Lower lobe of right lung (tissue), 2 donors: ENCODE data around the gene PXK. TPM values are rescaled to one million over a fixed set of nuclear protein-coding genes. Genes with fewer than 3 reads are reported as not detected.

Experiments
- ATAC-seq, 2 donors: fragments of 200-7000 bp; cut with Tn5 transposase; one replicate each; pipeline ENCODE4 v1.9.1; 2020 to 2022; ENCODE audit warnings: mild to moderate bottlenecking in 2 of 2, moderate library complexity in 2 of 2
- DNase-seq: peaks from one replicate; pipeline ENCODE4 v3.0.0-alpha.2; 2020
- H3K27ac ChIP-seq: fragments of 200-600 bp; one replicate; pipeline ENCODE4 v1.8.0; 2022
- H3K27me3 ChIP-seq: fragments of 200-600 bp; one replicate; pipeline ENCODE4 v1.8.0; 2022; ENCODE audit warnings: low read depth
- H3K36me3 ChIP-seq: fragments of 200-600 bp; one replicate; pipeline ENCODE4 v1.8.0; 2022; ENCODE audit warnings: mild to moderate bottlenecking
- H3K4me1 ChIP-seq: fragments of 200-600 bp; one replicate; pipeline ENCODE4 v1.8.0; 2022
- H3K4me3 ChIP-seq: fragments of 200-600 bp; one replicate; pipeline ENCODE4 v1.8.0; 2022; ENCODE audit warnings: mild to moderate bottlenecking
- H3K9me3 ChIP-seq: fragments of 200-600 bp; one replicate; pipeline ENCODE4 v1.8.0; 2022
- intact Hi-C: fragments of 100-400 bp; cut with DNase I; formaldehyde crosslinking; loops from one replicate; pipeline ENCODE4 v1.11.0; 2022
- total RNA-seq: library from RNA; stranded (reverse); fragmentation: NEBNext Ultra II Directional; extraction: Animal tissue kit (Norgen Biotek cat#: 25700); gene quantifications from one replicate; pipeline ENCODE4 v1.2.1, GENCODE V29; 2021
- TF ChIP-seq, protein P1 (sequence below): fragments of 200-600 bp; IDR thresholded peaks from one replicate; pipeline ENCODE4 v1.8.0; 2022; ENCODE audit warnings: antibody characterized with exemption, mild to moderate bottlenecking
- donor health status: DM: no; HTN: yes; CAD: no; lungs with severe emphysema.

PXK gene
- total RNA-seq, 1 donor from 2014 or later: 23.7 TPM

DNA sequence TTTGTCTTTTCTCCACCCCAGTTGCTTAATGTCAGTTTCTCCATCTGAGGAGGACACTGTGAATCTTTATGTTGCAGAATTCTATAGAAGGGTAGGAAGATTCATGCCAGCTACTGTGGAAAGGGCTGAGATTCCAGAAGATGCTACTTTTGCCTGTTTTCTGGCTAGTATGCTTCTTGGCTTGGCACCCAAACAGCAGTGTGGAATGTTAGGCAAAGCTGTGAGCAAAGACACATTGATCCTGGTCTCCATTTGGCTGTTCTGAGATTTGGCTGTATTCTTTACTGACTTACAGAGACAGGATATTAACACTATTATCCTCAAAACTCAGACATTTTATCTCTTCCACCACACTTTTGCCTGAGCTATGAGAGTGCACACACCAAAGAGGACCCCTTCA, 61.6 kb downstream of the PXK start:
- Histone ChIP-seq H3K9me3 (no peaks in the 10 kb centered on the region), H3K4me3 (no peak overlapping the region), H3K27ac (no peak overlapping the region), H3K27me3 (no peaks in the 10 kb centered on the region), H3K36me3 (peaks cover 61% of the 10 kb centered on the region), H3K4me1 (peaks cover 12% of the 10 kb centered on the region)
- TF ChIP-seq, protein P1, sequence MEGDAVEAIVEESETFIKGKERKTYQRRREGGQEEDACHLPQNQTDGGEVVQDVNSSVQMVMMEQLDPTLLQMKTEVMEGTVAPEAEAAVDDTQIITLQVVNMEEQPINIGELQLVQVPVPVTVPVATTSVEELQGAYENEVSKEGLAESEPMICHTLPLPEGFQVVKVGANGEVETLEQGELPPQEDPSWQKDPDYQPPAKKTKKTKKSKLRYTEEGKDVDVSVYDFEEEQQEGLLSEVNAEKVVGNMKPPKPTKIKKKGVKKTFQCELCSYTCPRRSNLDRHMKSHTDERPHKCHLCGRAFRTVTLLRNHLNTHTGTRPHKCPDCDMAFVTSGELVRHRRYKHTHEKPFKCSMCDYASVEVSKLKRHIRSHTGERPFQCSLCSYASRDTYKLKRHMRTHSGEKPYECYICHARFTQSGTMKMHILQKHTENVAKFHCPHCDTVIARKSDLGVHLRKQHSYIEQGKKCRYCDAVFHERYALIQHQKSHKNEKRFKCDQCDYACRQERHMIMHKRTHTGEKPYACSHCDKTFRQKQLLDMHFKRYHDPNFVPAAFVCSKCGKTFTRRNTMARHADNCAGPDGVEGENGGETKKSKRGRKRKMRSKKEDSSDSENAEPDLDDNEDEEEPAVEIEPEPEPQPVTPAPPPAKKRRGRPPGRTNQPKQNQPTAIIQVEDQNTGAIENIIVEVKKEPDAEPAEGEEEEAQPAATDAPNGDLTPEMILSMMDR: no peak
- intact Hi-C loops: no loop called here
- no peak for DNase-seq
- ATAC-seq: no peak

- no peak overlapping the region for H3K4me3 ChIP-seq
- no peaks in the 10 kb centered on the region for H3K4me1 ChIP-seq
- peaks cover 81% of the 10 kb centered on the region for H3K36me3 ChIP-seq
- TF ChIP-seq, protein P1: no peak
- H3K9me3 ChIP-seq: no peaks in the 10 kb centered on the region
- H3K27me3 ChIP-seq: no peaks in the 10 kb centered on the region
- ATAC-seq (no peak), DNase-seq (no peak)
- no peak overlapping the region for H3K27ac ChIP-seq
- intact Hi-C loops: no loop called here
Observed at GRCh38 chr3:58398669-58399333, 66.1 kb downstream of the PXK start.

DNA sequence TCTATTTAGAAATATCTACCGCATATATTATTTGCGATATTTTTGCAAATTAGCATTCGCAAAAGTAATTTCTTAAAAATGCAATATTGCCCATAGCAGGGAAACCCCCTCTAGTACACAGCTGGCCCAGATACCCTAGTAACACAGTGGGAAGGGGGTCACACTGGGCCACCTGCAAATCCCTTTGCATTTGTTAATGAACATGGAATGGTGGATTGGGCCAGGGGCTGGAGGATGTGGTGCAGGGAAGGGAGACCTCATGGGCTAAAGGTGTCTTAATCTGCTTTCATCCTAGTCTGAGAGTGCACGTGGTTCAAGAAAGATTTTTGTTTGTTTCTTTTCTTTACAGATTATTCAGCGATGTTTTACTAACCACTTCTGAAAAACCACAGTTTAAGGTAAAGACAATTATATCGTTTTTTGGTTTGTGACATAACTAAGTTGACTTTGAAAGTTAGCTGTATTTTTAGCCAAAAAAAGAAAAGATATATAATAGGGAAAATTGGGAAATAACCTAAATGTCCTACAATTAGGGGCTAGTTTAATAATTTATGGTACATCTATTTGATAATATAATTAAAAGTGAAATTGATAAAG, 70.9 kb downstream of the PXK start:
- intact Hi-C loops: no loop called here
- H3K9me3 ChIP-seq: no peaks in the 10 kb centered on the region
- ATAC-seq: no peak
- H3K36me3 ChIP-seq: peaks cover 68% of the 10 kb centered on the region
- DNase-seq: no peak
- H3K27ac ChIP-seq: no peak overlapping the region
- H3K4me1 ChIP-seq: no peaks in the 10 kb centered on the region
- no peaks in the 10 kb centered on the region for H3K27me3 ChIP-seq
- TF ChIP-seq, protein P1: no peak
- no peak overlapping the region for H3K4me3 ChIP-seq

GRCh38 chr3:58404396-58404795, 71.7 kb downstream of the PXK start:
- TF ChIP-seq, protein P1: no peak
- Histone ChIP-seq H3K9me3 (no peaks in the 10 kb centered on the region), H3K27me3 (no peaks in the 10 kb centered on the region), H3K4me3 (no peak overlapping the region), H3K4me1 (no peaks in the 10 kb centered on the region), H3K27ac (no peak overlapping the region), H3K36me3 (peaks cover 68% of the 10 kb centered on the region)
- no peak for DNase-seq
- ATAC-seq: no peak
- intact Hi-C loops: no loop called here

DNA sequence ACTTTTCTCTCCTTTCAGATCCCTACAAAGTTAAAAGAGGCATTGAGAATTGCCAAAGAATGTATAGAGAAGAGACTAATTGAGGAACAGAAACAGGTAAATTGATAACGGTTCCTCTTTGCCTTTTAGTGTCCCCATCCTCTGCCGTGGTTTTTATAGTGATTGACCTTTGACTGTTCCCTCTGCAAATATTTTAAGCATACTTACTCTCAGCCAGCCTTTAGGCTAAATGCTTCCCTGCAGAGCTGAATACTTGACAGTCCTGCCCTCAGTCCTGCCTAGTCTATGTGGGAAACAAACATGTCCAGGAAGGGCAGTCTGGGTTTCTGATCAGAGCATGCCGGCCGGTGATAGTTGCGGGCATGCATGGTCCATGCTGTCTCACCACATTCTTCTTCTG, 76.2 kb downstream of the PXK start:
- Histone ChIP-seq H3K9me3 (no peaks in the 10 kb centered on the region), H3K4me3 (no peak overlapping the region), H3K27me3 (no peaks in the 10 kb centered on the region), H3K36me3 (peaks cover 76% of the 10 kb centered on the region), H3K27ac (no peak overlapping the region), H3K4me1 (no peaks in the 10 kb centered on the region)
- DNase-seq (no peak), ATAC-seq (no peak)
- TF ChIP-seq, protein P1: no peak
- intact Hi-C loops: no loop called here
